Testis (tissue), 3 donors: ENCODE results near the gene ZNRF2. TPM values are rescaled to one million over a fixed set of nuclear protein-coding genes. Genes with fewer than 3 reads are reported as not detected.
"Not testable (repeated sequence)": the region's sequence is repeated elsewhere in the genome, so short reads cannot be mapped to it uniquely, and the experiment has no call there.

ENCODE experiments used
- DNase-seq: peaks from one replicate; pipeline ENCODE4 v3.0.0-alpha.2; 2019
- H3K27ac ChIP-seq, 2 donors: fragments of 200-600 bp; sonication (generic); one replicate each; pipeline ENCODE4 v1.5.1; 2019
- H3K27me3 ChIP-seq: fragments of 200-600 bp; sonication (generic); one replicate; pipeline ENCODE4 v1.5.1; 2019
- H3K36me3 ChIP-seq: fragments of 200-600 bp; sonication (generic); one replicate; pipeline ENCODE4 v1.5.1; 2017; ENCODE audit warnings: low read depth; ENCODE audit errors: missing control alignments
- H3K4me1 ChIP-seq: fragments of 200-600 bp; sonication (generic); one replicate; pipeline ENCODE4 v1.5.1; 2019
- H3K4me3 ChIP-seq, 2 donors: fragments of 200-600 bp; sonication (generic); one replicate each; pipeline ENCODE4 v1.5.1; 2017 to 2019
- H3K9me3 ChIP-seq: fragments of 200-600 bp; sonication (generic); one replicate; pipeline ENCODE4 v1.5.1; 2017
- POLR2A ChIP-seq: fragments of 450-650 bp; IDR thresholded peaks from one replicate; pipeline ENCODE4 v1.6.1; 2017; ENCODE audit warnings: antibody characterized with exemption, mild to moderate bottlenecking, moderate library complexity
- WGBS, 2 donors: methylation state at CpG; one replicate each; pipeline ENCODE4 v1.1.5; 2018; 5-methylcytosine and 5-hydroxymethylcytosine counted together
- intact Hi-C: fragments of 100-400 bp; cut with DNase I; formaldehyde crosslinking; loops from one replicate; pipeline ENCODE4 v1.15.1; 2023; ENCODE audit warnings: low total_unique reads
- polyA plus RNA-seq: library from polyadenylated mRNA; stranded (reverse); fragments of 350-450 nt; fragmentation: Illumina TruSeq; extraction: RNeasy Lipid Tissue Mini Kit (QIAGEN cat#74804); gene quantifications from one replicate; pipeline ENCODE4 v1.2.3, GENCODE V29; 2014; ENCODE audit warnings: low read depth, low replicate concordance; ENCODE audit not compliant: insufficient read depth
- total RNA-seq, 2 donors: library from RNA; depleted of rRNA; stranded (reverse); fragments of >200 nt; gene quantifications; one replicate each; pipeline ENCODE4 v1.2.3, GENCODE V29; 2016
- TF ChIP-seq, protein P1 (sequence below), 3 experiments: fragments of 450-650 bp in 2 of 3; fragments of 200-600 bp in 1 of 3; sonication (generic) in 1 of 3; IDR thresholded peaks; one replicate each; pipeline ENCODE4 v1.5.1; 2016 to 2019; ENCODE audit warnings: antibody characterized with exemption in 3 of 3, mild to moderate bottlenecking in 2 of 3, moderate library complexity in 1 of 3

Gene ZNRF2
- total and polyA plus RNA-seq, 3 donors from 2014 or later: 38.4 to 65.0 (median 53.0) TPM

DNA sequence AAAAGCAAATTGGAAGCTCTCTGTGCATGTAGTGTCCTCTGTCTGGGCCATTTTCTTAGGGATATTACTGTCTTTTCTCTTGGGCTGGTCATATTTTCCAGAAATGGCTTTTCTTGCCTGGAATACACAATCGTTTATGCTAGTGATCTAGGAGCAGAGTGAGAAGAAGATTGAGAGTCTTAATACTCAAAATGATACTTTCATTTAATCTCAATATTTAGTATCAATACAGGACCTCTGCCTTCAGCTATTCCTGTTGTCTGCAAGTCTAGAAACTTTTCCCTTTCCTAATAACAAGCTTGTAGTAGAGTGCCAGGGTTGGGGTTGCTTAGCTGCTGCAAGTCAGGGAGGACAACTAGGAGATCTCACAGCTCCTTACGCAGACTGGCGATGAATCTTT, 14.0 kb downstream of the ZNRF2 start:
- H3K4me3 ChIP-seq, H3K9me3 ChIP-seq, H3K36me3 ChIP-seq, H3K27ac ChIP-seq, H3K4me1 ChIP-seq, intact Hi-C loops, H3K27me3 ChIP-seq, DNase-seq: not testable (repeated sequence)
- 29 to 55% methylated on average over 3 of the region's 3 CpGs for WGBS, 2 donors

DNA sequence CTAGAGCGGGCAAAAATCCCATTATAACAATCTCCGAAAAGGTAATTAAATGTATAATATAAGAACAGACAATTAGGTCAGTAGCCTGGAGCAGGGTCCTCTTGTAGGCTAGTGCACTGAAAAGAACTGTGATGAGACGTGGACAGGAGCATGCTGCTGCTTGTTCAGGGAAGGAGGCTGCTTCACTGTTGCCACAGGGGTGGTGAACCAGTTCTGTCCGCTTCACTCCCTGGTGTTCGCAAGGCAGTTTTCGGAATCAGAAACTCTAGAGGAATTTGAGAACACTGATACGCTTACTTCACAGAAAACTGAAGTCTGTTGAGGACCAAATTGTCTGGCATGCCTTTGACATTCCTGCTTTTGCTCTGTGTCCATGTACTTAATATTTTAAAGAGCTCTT, 17.4 kb downstream of the ZNRF2 start:
- H3K27ac ChIP-seq: no peak overlapping the region
- no peak for DNase-seq
- no peaks in the 10 kb centered on the region for H3K36me3 ChIP-seq
- H3K4me1 ChIP-seq: peaks cover 5% of the 10 kb centered on the region
- intact Hi-C loops: no loop called here
- TF ChIP-seq, protein P1, sequence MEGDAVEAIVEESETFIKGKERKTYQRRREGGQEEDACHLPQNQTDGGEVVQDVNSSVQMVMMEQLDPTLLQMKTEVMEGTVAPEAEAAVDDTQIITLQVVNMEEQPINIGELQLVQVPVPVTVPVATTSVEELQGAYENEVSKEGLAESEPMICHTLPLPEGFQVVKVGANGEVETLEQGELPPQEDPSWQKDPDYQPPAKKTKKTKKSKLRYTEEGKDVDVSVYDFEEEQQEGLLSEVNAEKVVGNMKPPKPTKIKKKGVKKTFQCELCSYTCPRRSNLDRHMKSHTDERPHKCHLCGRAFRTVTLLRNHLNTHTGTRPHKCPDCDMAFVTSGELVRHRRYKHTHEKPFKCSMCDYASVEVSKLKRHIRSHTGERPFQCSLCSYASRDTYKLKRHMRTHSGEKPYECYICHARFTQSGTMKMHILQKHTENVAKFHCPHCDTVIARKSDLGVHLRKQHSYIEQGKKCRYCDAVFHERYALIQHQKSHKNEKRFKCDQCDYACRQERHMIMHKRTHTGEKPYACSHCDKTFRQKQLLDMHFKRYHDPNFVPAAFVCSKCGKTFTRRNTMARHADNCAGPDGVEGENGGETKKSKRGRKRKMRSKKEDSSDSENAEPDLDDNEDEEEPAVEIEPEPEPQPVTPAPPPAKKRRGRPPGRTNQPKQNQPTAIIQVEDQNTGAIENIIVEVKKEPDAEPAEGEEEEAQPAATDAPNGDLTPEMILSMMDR (IDR thresholded peaks at IDR 0.05): no peak
- no peaks in the 10 kb centered on the region for H3K9me3 ChIP-seq
- 85 to 91% methylated on average over 7 of the region's 7 CpGs for whole genome bisulfite sequencing, 2 donors
- no peak overlapping the region for H3K4me3 ChIP-seq
- no peaks in the 10 kb centered on the region for H3K27me3 ChIP-seq

DNA sequence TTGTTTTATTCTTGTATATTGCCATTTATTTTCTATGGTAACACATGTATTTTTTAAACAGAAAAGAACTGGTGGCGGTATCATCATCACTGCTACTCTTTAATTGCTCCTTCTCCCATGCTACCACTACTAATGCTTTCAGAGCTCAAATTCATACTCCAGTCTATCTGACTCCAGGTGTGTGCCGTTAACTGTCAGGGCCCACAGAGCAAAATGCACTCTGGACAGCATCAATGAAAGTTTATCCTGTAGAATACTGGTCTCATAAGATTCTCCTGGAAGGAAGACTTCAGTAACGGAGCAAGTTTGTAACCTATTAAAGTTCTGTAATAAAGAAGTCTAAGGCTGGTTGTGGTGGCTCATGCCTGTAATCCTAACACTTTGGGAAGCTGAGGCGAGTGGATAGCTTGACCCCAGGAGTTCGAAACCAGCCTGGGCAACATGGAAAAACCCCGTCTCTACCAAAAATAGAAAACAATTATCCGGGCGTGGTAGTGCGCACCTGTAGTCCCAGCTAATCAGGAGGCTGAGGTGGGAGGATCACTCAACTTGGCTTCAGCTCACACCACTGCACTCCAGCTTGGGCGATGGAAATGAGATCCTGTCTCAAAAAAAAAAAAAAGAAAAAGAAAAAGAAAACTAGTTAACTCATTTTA, 18.4 kb downstream of the ZNRF2 start:
- DNase-seq: no peak
- H3K27me3 ChIP-seq: no peaks in the 10 kb centered on the region
- WGBS, 2 donors: 94 to 96% methylated on average over 9 to 10 of the region's 10 CpGs
- no peak overlapping the region for H3K4me3 ChIP-seq
- peaks cover 5% of the 10 kb centered on the region for H3K4me1 ChIP-seq
- TF ChIP-seq POLR2A: no peak
- TF ChIP-seq, protein P1 (IDR thresholded peaks at IDR 0.05): no peak
- intact Hi-C loops: no loop called here
- no peak overlapping the region for H3K27ac ChIP-seq
- H3K9me3 ChIP-seq: no peaks in the 10 kb centered on the region
- H3K36me3 ChIP-seq: no peaks in the 10 kb centered on the region

DNA sequence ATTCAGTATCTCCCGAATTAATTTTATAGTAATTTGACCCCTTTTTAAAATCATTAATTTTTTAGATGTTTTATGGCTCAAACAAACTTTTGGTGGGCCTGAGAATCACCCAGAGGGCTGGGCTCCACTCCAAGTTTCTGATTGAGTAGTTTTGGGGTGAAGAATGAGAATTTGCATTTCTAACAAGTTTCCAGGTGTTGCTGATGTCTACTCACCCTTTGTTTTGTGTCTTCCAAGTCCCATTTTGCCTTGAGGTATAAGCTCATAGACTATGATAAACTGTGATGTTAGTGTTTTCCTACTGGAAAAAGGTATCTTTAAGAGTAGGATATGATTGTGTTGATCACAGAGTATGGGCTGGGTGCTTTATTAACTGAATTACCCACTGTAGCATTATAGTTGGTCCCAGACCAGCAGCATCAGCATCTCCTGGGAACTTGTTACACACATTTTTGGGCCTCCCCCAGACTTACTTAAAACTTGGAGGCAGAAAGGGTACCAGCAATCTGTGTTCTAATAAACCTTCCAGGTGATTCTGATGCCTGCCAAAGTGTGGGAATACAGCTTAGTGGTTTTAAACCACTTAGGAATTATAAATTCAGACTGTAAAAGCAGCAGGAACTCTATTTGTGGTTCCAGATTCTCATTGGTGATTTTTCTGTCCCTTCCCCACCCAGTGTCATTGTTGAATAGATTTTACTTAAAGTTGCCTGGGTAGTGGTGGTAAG, 19.1 kb downstream of the ZNRF2 start:
- TF ChIP-seq, protein P1 (IDR thresholded peaks at IDR 0.05): no peak
- no peak for TF ChIP-seq POLR2A
- no peaks in the 10 kb centered on the region for H3K36me3 ChIP-seq
- H3K4me3 ChIP-seq: no peak overlapping the region
- no peak overlapping the region for H3K27ac ChIP-seq
- intact Hi-C loops: no loop called here
- H3K9me3 ChIP-seq: no peaks in the 10 kb centered on the region
- H3K27me3 ChIP-seq: no peaks in the 10 kb centered on the region
- H3K4me1 ChIP-seq: peaks cover 3% of the 10 kb centered on the region
- WGBS, 2 donors: 96% methylated on average over 1 of the region's 1 CpG
- DNase-seq: no peak

DNA sequence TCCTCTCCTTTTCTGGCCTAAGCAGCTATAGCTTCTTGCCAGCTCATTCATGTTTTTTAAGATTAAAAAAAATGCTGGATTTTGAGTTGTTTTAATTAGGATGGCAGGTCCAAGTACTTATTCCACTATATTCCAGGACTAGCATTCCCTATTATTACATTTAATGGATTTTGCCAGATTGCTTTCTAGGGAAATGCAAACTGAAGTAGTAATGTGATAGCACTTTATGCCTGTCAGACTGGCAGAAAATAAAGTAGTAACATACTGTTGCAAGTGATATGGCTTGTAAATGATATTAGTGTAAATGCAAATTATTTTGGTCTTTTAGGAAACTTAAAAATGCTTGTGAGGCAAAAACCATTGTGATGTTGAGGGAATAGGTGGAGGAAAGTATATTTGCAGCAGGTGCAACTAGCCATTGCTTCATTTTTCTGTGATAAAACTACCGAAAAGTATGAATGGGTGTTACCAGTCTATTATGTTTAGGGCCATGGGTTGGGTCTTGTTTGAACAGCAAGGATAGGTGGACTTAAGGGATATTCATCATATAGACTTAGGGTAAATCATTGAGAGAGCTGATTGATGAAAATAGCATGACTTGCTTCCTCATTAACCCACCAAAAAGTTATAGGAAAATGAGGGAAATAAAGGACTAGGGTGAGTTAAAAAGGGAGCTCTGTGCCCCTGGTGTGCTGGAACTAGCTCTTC, 19.9 kb downstream of the ZNRF2 start:
- Histone ChIP-seq H3K4me1 (no peaks in the 10 kb centered on the region), H3K36me3 (no peaks in the 10 kb centered on the region), H3K27ac (no peak overlapping the region), H3K9me3 (no peaks in the 10 kb centered on the region), H3K27me3 (no peaks in the 10 kb centered on the region), H3K4me3 (no peak overlapping the region)
- intact Hi-C loops: no loop called here
- TF ChIP-seq, protein P1 (IDR thresholded peaks at IDR 0.05): no peak
- no peak for TF ChIP-seq POLR2A
- DNase-seq: no peak
- WGBS, 2 donors: 65 to 86% methylated on average over 1 of the region's 1 CpG
